Thyroid gland (tissue), 4 donors: ENCODE results near the gene CROCC2.

ENCODE experiments used
- POLR2A ChIP-seq, 2 donors: fragments of 450-650 bp; IDR thresholded peaks; one replicate each; pipeline ENCODE4 v1.6.1; 2017; ENCODE audit warnings: antibody characterized with exemption in 2 of 2, mild to moderate bottlenecking in 2 of 2, moderate library complexity in 1 of 2
- TF ChIP-seq, protein P1 (sequence below), 6 experiments: fragments of 200-600 bp in 3 of 6; fragments of 450-650 bp in 3 of 6; sonication (generic) in 3 of 6; IDR thresholded peaks; one replicate each; pipeline ENCODE4 v1.5.1; 2016 to 2019; ENCODE audit warnings: antibody characterized with exemption in 6 of 6, mild to moderate bottlenecking in 2 of 6, inconsistent platforms in 1 of 6, moderate library complexity in 1 of 6

- TF ChIP-seq, protein P1, sequence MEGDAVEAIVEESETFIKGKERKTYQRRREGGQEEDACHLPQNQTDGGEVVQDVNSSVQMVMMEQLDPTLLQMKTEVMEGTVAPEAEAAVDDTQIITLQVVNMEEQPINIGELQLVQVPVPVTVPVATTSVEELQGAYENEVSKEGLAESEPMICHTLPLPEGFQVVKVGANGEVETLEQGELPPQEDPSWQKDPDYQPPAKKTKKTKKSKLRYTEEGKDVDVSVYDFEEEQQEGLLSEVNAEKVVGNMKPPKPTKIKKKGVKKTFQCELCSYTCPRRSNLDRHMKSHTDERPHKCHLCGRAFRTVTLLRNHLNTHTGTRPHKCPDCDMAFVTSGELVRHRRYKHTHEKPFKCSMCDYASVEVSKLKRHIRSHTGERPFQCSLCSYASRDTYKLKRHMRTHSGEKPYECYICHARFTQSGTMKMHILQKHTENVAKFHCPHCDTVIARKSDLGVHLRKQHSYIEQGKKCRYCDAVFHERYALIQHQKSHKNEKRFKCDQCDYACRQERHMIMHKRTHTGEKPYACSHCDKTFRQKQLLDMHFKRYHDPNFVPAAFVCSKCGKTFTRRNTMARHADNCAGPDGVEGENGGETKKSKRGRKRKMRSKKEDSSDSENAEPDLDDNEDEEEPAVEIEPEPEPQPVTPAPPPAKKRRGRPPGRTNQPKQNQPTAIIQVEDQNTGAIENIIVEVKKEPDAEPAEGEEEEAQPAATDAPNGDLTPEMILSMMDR (IDR thresholded peaks at IDR 0.05) = no peak
- no peak for TF ChIP-seq POLR2A (IDR thresholded peaks at IDR 0.05)
Measured at GRCh38 chr2:241033336-241033987, 127.3 kb downstream of the CROCC2 start.
